Pulmonary artery endothelial cell (primary cell): ENCODE data around the gene KSR2. TPM values are rescaled to one million over a fixed set of nuclear protein-coding genes. Genes with fewer than 3 reads are reported as not detected.

Source experiments
- DNase-seq: peaks from one replicate; pipeline ENCODE4 v3.0.0-alpha.2; 2011; ENCODE audit warnings: low read depth, low spot score
- total RNA-seq: library from RNA; depleted of rRNA; stranded (reverse); fragments of >200 nt; gene quantifications from 2 replicates; pipeline ENCODE4 v1.2.3, GENCODE V29; 2014

The KSR2 gene
- total RNA-seq, 1 donor from 2014 or later, result 0.99 TPM

DNA sequence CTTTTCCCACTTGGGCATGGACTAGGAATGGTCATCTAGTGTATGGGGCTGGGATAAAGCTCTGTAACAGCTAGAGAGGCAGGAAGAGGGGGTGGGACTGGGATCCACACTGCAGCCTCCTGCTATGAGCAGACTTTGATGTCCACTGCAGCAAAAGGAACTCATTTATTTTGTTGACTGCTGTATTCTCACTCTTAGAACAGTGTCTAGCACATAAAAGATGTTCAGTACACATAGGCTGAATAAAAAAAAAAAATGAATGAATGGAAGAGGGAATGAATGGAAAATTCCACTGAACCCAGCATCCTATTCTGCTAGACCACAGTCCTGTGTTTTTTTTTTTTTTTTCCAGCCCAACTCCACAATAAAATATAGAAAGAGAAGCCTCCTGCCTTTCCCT is 501.2 kb downstream of the KSR2 start:
- no peak for DNase-seq

DNA sequence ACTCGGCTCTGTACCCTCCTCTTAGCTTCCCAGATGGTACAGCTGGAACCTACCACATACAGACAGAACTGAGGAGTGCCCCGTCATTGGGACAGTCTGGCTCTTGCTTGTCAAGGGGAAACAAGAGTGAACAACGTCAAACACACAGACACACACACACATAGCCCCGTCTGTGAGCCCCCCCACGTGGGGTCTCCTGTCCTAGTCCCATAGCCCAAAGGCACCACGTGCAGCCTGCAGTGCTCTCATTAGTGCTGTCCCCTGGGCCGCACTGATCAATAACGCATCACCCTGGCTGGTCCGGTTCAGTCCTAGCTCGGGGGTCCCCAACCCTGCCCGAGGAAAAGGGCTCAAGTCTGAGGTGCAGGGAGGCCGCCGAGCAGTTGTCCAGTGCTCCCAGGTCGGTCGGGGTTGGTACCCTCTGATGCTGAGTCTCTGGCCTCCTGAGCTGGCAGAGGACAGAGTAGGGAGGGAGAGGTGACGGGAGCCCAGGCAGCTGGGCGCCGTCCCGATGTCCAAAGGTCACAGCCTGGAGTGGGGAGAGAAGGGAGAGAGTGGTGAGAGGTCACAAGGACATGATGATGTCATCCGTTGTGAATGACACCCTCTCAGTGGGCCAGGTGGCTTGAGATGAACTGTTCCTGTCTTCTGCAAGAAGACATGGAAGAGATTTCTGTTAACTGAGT is 502.0 kb downstream of the KSR2 start:
- DNase-seq, result no peak

DNA sequence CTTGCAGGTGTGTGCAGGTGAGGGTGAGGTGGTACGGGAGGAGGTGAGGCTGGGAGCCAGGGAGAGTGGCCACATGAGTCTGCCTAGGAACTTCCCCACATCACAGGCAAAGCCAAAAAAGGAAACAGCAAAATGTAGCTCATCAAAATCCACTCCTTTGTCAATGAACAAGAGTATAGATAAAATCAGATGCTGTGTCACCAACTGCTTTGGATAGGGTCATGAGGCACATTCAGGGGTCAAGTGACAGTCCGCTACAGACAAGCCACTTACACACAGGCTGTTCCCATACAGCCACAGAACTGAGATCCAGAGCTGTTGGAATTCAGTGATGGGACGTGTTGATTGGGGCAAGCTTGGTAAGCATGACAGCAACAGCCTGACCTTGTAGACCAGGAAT is 507.1 kb downstream of the KSR2 start:
- DNase-seq, result no peak

DNA sequence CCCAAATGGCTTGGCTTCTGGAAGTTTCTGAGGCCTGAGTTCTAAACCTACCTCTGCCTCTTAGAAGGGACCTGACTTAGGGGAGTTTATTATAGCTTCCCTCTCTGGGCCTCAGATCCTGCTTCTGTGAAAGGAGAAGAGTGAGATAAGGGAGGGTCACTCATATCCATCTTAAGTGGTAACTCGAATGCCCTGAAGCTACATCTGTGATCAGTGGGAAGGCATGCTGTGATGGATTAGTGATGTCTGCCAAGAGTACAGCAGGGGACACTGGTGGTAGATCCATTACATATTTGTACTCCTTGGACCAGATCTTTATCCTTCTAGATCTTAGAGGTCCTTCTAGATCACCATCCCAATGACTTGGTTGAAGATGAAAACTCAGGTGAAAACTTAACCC is 509.6 kb downstream of the KSR2 start:
- DNase-seq, result no peak

DNA sequence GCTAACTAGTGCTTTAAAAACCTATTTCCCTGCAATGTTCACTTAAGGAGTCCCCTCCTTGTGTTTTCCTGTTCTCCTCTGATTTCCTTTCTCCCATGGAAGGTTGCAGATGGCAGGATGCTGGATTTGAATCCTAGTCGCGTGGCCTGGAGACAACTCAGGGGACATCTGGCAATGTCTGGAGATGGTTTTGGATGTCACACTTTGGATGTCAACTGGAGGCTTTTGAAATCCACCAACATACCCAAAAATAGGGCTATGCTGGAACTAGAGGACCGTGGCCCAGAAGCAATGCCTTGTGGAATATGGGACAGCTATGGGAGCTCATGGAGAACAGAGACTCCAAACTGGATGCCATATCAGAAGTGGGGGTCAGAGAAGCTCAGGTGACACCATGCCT is 511.6 kb downstream of the KSR2 start:
- DNase-seq, result no peak

DNA sequence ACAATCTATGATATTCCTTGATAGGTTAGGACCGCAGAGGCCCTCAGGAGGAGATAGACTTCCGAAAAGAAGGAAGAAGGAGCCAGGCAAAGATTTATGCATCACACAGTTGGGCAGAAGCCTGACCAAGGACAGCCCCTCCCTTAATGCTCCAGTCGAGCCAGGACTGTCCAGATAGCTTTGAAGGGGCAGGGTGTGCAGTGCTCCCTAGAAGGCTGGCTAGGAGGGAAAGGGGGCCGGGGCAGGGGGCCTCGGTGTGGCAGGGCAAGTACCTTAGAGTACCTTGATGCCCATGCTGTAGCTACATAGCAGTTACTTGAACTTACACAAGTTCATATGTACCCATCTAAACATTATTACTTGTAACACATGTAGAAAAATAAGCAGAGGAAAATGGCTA is 512.7 kb downstream of the KSR2 start:
- no peak for DNase-seq

DNA sequence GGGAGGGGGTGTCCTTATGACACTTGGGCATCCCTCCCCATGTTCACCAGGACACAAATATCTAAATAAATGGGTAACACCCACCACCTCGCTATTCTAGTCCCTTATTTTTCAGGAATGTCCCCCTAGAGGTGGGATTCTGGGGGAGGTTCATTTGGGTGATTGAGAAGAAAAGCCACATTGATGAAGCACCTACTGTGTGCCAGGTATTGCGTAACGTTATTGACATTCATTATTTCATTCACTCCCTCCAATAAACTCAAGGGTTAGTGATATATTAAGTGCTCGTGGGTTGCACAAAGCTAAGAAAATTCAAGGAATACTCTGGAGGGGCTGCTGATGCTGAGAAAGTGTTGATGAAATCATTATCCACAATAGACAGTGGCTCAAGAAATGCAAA is 514.8 kb downstream of the KSR2 start:
- no peak for DNase-seq

DNA sequence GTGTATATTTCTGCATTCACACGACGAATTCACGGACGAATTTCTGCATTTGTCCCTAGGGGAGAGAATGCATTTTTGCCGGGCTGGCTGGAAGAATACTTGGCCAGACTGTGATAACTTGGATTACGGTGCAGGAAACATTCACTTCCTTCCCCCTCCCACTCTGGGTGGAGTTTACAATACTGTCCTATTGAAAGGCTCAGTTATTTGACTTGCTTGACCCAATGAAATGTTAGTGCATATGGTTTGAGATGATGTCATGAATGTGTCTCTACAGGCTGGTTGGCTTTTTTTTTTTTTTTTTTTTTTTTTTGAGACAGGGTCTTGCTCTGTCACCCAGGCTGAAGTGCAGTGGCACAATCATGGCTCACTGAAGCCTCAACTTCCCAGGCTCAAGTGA is 516.7 kb downstream of the KSR2 start:
- no peak for DNase-seq

DNA sequence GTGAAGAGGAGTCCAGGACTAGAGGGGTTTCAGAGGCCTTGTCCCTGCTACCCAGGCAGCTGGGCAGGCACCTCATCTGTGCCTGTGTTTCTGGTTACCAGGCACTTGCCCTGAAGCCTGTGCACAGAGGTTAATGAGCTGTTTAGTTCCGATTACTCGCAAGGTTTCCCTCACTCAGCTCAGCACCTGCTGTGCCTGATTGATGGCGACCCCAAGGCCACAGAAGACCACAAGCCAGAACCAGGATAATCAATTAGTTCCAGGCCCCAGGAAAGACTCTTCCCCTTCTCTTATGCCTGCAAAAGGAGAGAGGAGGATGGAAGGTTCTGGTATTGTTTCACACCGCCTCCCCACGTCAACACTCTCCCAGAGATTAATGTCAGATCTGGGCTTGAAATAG is 518.6 kb downstream of the KSR2 start:
- DNase-seq, result no peak

DNA sequence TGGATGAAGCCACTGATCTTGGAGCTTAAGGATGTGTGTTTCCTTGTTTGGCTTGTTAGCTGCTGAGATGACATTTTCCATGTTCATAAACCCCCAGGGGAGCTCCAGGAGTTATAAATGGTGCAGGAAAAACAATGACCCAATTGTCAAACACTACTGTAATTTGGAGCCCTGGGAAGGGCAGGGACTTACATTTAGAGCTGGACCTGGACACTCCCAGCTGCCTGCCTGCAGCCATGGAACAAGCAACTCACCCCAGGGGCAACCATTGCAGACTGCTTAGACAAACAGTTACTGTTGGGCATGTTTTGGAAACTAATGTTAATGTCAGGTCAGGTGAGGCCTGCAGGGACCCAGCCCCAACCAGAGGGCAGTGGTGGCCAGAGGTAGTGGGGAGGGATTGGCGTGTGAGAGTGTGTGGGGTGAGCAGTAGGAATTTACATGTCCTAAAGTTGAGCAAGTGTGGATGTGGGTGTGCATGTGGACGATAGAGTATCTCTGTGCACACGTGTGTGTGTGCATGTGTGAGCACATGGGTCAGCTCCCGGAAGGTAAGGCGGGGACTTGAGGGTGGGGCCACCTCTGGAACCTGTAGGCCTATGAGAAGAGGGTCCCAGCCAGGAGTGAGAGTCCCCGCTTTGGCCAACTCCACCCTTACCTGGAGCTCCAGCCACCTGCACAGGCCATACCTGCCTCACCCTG is 521.0 kb downstream of the KSR2 start:
- DNase-seq, result no peak

DNA sequence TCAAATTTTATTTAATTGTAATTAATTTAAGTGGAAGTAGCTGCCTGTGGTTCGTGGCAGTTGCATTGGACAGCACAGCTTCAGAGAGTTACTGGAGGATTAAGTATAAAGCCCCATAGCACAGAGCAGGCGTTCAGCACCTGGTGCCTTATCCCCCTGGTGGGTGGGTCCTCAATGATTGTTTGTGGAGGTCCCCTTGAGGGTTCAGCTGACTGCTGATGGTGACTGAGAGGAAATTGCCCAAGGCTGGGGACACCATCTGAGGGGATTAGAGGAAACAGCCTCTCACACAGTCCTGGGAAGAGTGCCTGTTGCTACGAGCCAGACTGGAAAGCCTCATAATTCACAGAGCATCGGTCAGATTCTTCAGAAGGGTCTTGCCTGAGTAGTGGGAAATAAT is 524.0 kb downstream of the KSR2 start:
- no peak for DNase-seq

DNA sequence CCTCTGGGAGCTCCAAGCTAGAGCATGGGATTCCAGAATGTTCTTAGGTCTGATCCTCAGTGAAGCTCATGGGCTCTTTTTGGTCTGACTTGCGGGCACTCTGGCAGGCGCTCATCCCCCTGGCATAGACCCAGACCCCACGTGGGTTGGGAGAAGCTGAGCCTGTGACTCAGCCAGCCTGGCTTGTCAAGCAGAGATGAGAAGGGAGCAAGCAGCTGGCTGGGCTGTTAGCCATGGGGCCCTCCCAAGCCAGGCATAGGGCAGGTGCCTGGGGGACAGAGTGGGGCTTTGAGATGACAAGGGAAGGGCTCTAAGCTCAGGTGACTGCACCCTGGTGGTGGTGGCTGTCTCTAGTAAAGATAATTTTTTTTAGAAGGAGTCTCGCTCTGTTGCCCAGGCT is 527.0 kb downstream of the KSR2 start:
- no peak for DNase-seq

DNA sequence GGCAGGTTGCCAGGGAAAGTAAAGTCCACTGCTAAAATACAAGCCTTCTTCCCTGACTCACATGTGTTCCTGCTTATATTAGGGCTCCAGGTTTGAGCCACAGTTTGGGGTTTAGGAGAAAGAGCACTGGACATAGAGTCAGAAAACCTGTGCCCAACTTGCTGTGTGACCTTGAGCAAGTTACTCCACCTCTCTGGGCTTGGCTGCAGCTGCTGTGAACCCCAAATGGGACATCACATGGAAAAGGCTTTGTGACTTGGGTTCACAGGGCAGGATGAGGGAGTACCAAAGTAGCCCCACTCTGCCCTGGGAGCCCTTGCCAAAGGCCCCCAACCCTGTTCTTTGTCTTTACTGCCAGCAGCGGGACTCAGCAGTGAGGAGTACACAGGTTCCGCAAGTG is 528.4 kb downstream of the KSR2 start:
- DNase-seq, result no peak

DNA sequence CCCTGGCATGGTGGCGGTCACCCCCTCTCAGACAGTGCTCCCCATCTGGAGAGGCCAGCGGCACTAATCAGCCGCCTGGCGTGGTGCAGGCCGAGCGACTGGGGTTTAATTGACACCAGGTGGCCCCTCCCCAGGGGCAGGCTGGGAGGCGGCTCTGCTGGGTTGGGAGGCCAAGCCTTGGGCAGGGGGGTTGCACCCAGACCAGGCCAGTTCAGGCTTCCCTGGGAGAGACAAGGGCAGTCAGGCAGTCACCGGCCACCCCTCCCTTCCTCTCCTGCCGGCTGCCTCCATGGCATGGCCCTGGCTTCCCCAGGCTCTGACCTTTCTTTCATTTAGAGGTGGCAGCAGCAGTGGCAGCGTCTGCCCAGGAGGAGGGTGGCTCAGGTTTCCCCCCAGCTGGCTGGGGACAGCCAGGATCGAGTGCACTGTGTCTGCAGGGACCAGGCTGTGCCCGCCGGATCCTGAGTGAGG is 529.2 kb downstream of the KSR2 start:
- no peak for DNase-seq

DNA sequence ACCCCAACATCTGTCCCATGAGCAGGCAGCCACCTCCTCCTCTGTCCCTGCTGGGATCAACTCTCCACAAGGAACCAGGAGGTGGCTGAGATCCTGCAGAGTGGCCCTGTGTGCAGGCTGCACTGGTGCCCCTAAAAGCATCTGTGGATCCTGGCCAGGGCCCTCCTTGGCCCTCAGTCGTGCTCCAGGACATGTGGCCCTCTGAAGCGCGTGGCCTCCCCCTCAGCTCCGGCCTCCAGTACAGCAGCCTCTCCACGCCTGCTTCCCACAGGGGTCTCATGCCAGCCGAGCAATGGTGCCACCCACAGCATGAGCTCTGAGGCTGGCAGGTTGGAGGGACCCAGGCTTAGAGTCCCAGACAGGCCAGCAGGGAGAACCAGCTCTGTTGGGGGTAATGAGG is 530.0 kb downstream of the KSR2 start:
- no peak for DNase-seq

DNA sequence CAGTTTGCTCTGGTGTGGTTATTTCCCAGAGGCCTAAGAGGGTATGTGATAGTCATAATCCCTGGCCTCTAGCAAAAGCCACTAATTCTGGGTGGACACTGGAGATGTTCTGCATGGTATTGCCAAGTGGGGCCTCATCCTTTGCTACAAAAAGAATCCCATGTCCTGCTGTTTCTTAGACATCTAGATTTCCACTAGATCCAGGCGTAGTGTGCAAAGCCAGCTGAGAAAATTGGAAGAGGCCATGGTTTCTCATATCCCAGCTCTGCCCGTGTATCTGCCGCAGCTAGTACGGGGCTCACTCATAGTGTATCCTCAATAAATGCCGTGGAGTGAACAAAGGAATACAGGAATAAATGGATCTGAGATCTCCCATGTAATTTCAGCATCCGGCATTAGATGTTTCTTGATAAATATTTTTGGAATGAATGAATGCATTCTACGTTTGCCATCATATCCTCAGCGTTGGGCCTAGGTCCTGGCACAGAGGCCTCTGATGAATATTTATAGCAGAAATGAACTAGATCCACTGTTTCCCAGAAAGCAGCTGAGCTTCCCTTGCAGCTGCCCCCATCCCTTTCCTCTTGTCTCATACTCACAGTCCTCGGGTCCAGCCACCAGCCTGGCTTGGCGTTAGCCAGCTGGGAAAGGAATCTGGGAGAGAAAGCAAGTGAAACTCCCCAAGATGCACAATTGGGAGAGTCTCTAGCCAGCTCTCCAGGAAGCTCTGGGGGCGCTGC is 531.1 kb downstream of the KSR2 start:
- no peak for DNase-seq

DNA sequence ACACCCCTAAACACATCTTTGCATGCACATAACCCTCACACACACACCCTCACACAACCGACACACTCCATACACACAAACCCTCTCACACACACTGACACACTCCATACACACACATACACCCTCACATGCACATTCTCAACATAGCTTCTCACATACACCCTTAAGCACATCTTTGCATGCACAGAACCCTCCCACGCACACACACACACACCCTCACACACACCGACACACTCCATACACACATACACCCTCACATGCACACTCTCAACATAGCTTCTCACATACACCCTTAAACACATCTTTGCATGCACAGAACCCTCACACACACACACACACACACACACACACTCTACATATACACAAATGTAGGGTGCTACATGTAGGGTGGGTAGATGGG is 534.9 kb downstream of the KSR2 start:
- DNase-seq, result no peak

DNA sequence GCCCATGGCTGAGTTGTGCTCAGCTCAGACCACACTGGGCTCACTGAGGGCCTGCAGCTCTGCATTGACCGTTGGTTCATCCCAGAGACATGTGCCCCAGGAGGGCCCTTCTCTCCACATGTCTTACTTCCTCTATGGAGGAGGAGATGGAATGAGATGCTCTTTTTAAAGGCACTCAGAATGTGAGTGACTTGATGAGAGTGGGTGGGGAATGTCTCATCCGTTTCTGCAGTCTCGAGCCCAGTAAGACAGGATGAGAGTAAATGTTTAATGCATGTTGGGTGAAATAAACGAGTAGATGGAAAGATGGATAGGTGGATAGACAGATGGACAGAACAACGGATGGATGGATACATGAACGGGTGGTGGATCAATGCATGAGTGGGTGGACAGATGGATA is 538.5 kb downstream of the KSR2 start:
- DNase-seq, result no peak

DNA sequence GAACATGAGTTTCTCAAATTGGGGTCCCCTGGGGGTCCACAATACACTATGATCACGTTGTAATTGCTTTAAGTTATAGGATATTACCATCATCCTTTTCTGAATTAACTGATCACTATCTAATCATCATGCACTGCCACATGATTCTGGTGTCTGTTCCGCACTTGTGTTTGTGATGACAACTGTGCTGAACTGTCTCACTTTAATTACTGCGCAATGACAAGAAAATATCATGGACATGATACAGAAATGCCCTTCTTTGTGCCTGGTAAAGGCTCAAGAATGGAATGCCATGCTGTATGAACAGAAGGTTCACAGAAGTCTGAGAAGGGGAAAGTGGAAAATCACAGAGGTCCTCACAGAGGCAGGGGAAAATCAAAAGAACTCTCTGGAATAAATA is 541.6 kb downstream of the KSR2 start:
- DNase-seq, result no peak

DNA sequence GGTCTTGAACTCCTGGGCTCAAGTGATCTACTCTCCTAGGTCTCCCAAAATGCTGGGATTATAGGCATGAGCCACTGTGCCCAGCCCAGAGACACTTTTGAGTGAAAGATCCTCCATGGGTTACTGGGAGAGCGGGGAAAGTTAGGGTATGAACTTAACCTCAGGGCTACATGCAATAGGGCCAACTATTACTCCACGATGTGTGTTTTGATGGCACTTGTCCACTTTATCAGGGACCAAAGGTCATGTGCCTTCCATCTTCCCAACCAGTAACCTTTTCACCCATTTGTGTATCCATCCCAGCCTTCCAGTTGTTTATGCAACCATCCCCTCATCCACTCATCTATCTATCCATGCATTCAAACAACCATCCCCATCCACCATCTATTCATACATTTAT is 546.8 kb downstream of the KSR2 start:
- DNase-seq, result no peak

DNA sequence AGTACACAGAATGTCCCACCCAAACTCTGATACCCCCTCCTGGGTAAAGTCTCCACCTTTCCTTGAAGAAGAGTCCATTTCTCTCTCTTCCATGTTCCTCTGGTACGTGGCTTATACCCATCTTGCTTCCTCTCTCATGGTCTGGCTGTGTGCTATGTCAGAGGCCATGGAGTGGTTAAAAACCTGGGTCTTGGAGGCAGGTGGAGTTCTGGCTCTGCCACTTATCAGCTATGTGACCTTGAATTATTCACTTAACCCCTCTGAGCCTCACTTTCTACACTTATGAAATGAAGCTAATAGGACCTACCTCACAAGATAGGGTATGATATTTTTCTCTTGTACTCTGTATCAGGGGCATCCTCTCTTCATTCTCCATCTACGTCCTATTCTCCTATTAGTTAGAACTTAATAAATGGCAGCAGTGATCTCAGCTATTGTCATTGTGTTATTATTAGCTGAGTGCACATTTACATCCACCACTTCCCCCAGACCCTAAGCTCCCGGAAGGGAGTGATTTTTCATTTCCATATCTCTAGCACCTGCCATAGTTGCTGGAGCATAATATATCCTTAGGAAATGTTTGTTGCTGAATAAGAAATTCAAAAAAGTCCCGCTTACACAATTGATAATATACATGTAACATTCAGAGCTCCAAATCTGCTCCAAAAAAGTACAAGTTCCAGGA is 547.6 kb downstream of the KSR2 start:
- no peak for DNase-seq

DNA sequence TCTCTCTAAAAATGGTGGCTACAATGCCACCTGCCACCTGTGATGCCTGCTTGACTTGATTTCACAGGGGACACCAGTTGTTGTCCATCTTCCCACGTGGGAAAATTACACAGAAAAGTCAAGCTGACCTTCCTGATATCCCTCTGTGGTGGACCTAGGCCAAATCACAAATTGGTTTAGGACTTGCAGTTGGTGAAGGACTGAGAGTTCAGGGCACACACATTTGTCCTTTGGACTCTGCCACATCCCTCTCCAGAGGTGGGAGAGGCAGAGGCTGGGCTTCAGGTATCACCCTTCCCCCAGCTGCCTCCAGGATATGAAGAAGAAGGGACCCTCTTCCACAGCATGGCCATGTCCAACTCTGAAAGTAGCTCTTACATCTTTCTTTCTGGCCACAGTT is 551.8 kb downstream of the KSR2 start:
- DNase-seq, result no peak
